Measurements from ENCODE around the gene KIF2A.

GRCh38 chr5:62373382-62373781 lies 67.4 kb downstream of the KIF2A start:
- TF ChIP-seq JUND (IDR thresholded peaks at IDR 0.05; ENCODE audit: low read length) (no peak), MAX (IDR thresholded peaks at IDR 0.05) (no peak), EP300 (IDR thresholded peaks at IDR 0.05; ENCODE audit: borderline replicate concordance in 1 of 2, low read depth in 2 of 2, low read length in 2 of 2) (no peak), SUZ12 (IDR thresholded peaks at IDR 0.05; ENCODE audit: low read length) (no peak), CTCF (IDR thresholded peaks at IDR 0.05; ENCODE audit: control extremely low read depth in 1 of 3, insufficient read depth in 1 of 3, low read depth in 1 of 3, low read length in 3 of 3) (no peak), CHD2 (IDR thresholded peaks at IDR 0.05; ENCODE audit: low read length) (no peak), SIN3A (conservative IDR thresholded peaks at IDR 0.05 in 1 of 2, IDR thresholded peaks at IDR 0.05 in 1 of 2; ENCODE audit: low read depth in 1 of 2, low read length in 2 of 2) (no peak), KDM5A (IDR thresholded peaks at IDR 0.05; ENCODE audit: low read length) (no peak), ZNF274 (IDR thresholded peaks at IDR 0.05; ENCODE audit: borderline replicate concordance, extremely low read depth, low read length) (no peak), EGR1 (IDR thresholded peaks at IDR 0.05; ENCODE audit: borderline replicate concordance, low read depth, low read length) (no peak)

All from H1 (cell line).